ENCODE data around the gene HK1.

The HK1 gene

GRCh38 chr10:69303632-69304051, 25.3 kb downstream of the HK1 start:
- no peak for ATAC-seq
- TF ChIP-seq ZFP3 (CRISPR knock-in tag; IDR thresholded peaks at IDR 0.05) (no peak), CSRNP3 (CRISPR knock-in tag; IDR thresholded peaks at IDR 0.05) (no peak), RARB (CRISPR knock-in tag; IDR thresholded peaks at IDR 0.05) (no peak), SNAI2 (CRISPR knock-in tag; IDR thresholded peaks at IDR 0.05) (no peak), ESRRG (CRISPR knock-in tag; IDR thresholded peaks at IDR 0.05) (no peak), TCF4 (CRISPR knock-in tag; IDR thresholded peaks at IDR 0.05; ENCODE audit: borderline replicate concordance) (no peak), OSR1 (CRISPR knock-in tag; IDR thresholded peaks at IDR 0.05) (no peak), ZFP30 (CRISPR knock-in tag; IDR thresholded peaks at IDR 0.05) (no peak), ISL1 (CRISPR knock-in tag; IDR thresholded peaks at IDR 0.05) (no peak), TSHZ2 (CRISPR knock-in tag; IDR thresholded peaks at IDR 0.05) (no peak)

GRCh38 chr10:69306421-69306820, 28.1 kb downstream of the HK1 start:
- ATAC-seq = no peak
- TF ChIP-seq CREB5 (CRISPR knock-in tag; IDR thresholded peaks at IDR 0.05; ENCODE audit: low read depth) (no peak), ZNF8 (CRISPR knock-in tag; IDR thresholded peaks at IDR 0.05) (no peak), ARNTL (CRISPR knock-in tag; IDR thresholded peaks at IDR 0.05; ENCODE audit: borderline replicate concordance, low read depth) (no peak), ZFP30 (CRISPR knock-in tag; IDR thresholded peaks at IDR 0.05) (no peak), ISL1 (CRISPR knock-in tag; IDR thresholded peaks at IDR 0.05) (no peak), CSDC2 (CRISPR knock-in tag; IDR thresholded peaks at IDR 0.05) (no peak), ZFP3 (CRISPR knock-in tag; IDR thresholded peaks at IDR 0.05) (no peak), ZNF70 (CRISPR knock-in tag; IDR thresholded peaks at IDR 0.05) (no peak), RARB (CRISPR knock-in tag; IDR thresholded peaks at IDR 0.05) (no peak), CSRNP3 (CRISPR knock-in tag; IDR thresholded peaks at IDR 0.05) (no peak), ZNF565 (CRISPR knock-in tag; conservative IDR thresholded peaks at IDR 0.05; ENCODE audit: low read depth) (no peak), OSR1 (CRISPR knock-in tag; IDR thresholded peaks at IDR 0.05) (no peak), TSHZ2 (CRISPR knock-in tag; IDR thresholded peaks at IDR 0.05) (no peak), GLIS3 (CRISPR knock-in tag; IDR thresholded peaks at IDR 0.05) (no peak), BACH2 (CRISPR knock-in tag; IDR thresholded peaks at IDR 0.05; ENCODE audit: borderline replicate concordance) (no peak), TCF4 (CRISPR knock-in tag; IDR thresholded peaks at IDR 0.05; ENCODE audit: borderline replicate concordance) (no peak), TOX (CRISPR knock-in tag; IDR thresholded peaks at IDR 0.05; ENCODE audit: borderline replicate concordance) (no peak), ESRRG (CRISPR knock-in tag; IDR thresholded peaks at IDR 0.05) (no peak), POU6F1 (CRISPR knock-in tag; IDR thresholded peaks at IDR 0.05; ENCODE audit: borderline replicate concordance, low read depth) (no peak), PPARA (CRISPR knock-in tag; IDR thresholded peaks at IDR 0.05; ENCODE audit: borderline replicate concordance) (no peak)
